MM.1S (cell line): ENCODE results near the gene SNN.

Experiments used
- DNase-seq: peaks from one replicate; pipeline ENCODE4 v3.0.0-alpha.2; 2015
- H2AFZ ChIP-seq: fragments of 300-600 bp; sonication (generic); 2 replicates; pipeline ENCODE4 v1.6.0; 2016; ENCODE audit warnings: antibody characterized with exemption, low read length
- H3F3A ChIP-seq: fragments of 300-600 bp; sonication (generic); 2 replicates; pipeline ENCODE4 v1.6.1; 2016; ENCODE audit warnings: mild to moderate bottlenecking, antibody characterized with exemption, low read length, moderate library complexity, mixed read lengths; ENCODE audit not compliant: insufficient read depth
- H3K27ac ChIP-seq: fragments of 300-600 bp; sonication (generic); 2 replicates; pipeline ENCODE4 v1.5.1; 2016; ENCODE audit warnings: mild to moderate bottlenecking, low read length
- H3K27me3 ChIP-seq: fragments of 300-600 bp; sonication (generic); replicated peaks from 2 replicates; pipeline ENCODE4 v1.6.0; 2016; ENCODE audit warnings: low read length; ENCODE audit not compliant: insufficient read depth
- H3K36me3 ChIP-seq: fragments of 300-600 bp; sonication (generic); replicated peaks from 2 replicates; pipeline ENCODE4 v1.6.1; 2016; ENCODE audit warnings: mild to moderate bottlenecking, low read length, mixed read lengths; ENCODE audit not compliant: insufficient read depth
- H3K4me1 ChIP-seq: fragments of 300-600 bp; sonication (generic); 2 replicates; pipeline ENCODE4 v1.6.1; 2016; ENCODE audit warnings: low read length, mixed read lengths
- H3K4me2 ChIP-seq: fragments of 300-600 bp; sonication (generic); 2 replicates; pipeline ENCODE4 v1.6.0; 2016; ENCODE audit warnings: low read depth, low read length
- H3K4me3 ChIP-seq: fragments of 300-600 bp; sonication (generic); 2 replicates; pipeline ENCODE4 v1.5.1; 2016; ENCODE audit warnings: low read length, mixed read lengths
- H3K79me2 ChIP-seq: fragments of 300-600 bp; sonication (generic); 2 replicates; pipeline ENCODE4 v1.6.1; 2016; ENCODE audit warnings: mixed run types, low read length, mixed read lengths
- H3K9ac ChIP-seq: fragments of 300-600 bp; sonication (generic); 2 replicates; pipeline ENCODE4 v1.6.1; 2016; ENCODE audit warnings: low read length, mixed read lengths
- H3K9me2 ChIP-seq: fragments of 300-600 bp; sonication (generic); replicated peaks from 2 replicates; pipeline ENCODE4 v1.6.1; 2016; ENCODE audit warnings: mild to moderate bottlenecking, low read length, mixed read lengths; ENCODE audit not compliant: insufficient read depth
- H3K9me3 ChIP-seq: fragments of 300-600 bp; sonication (generic); replicated peaks from 2 replicates; pipeline ENCODE4 v1.6.1; 2016; ENCODE audit warnings: mild to moderate bottlenecking, low read length, mixed read lengths; ENCODE audit not compliant: insufficient read depth
- H4K20me1 ChIP-seq: fragments of 300-600 bp; sonication (generic); 2 replicates; pipeline ENCODE4 v1.6.1; 2016; ENCODE audit warnings: mild to moderate bottlenecking, low read length, moderate library complexity, mixed read lengths; ENCODE audit not compliant: insufficient read depth
- CTCF ChIP-seq: fragments of 300-600 bp; sonication (generic); IDR thresholded peaks from 2 replicates; pipeline ENCODE4 v1.5.1; 2016; ENCODE audit warnings: antibody characterized with exemption, low read length, mixed read lengths
- EZH2 ChIP-seq: fragments of 300-600 bp; sonication (generic); optimal IDR thresholded peaks from 2 replicates; pipeline ENCODE3; 2017; ENCODE audit warnings: low read depth, mild to moderate bottlenecking, antibody characterized with exemption, low read length, mixed read lengths
- EZH2phosphoT487 ChIP-seq: fragments of 300-600 bp; sonication (generic); IDR thresholded peaks from 2 replicates; pipeline ENCODE4 v1.6.1; 2018; ENCODE audit warnings: antibody characterized with exemption, low read length

SNN gene

GRCh38 chr16:11658896-11659708 lies 9.2 kb upstream of the SNN start:
- Histone ChIP-seq H3K36me3 (no peaks in the 10 kb centered on the region), H4K20me1 (no peaks in the 10 kb centered on the region), H3F3A (no peaks in the 10 kb centered on the region), H3K27ac (no peak overlapping the region), H3K4me2 (no peak overlapping the region), H2AFZ (no peak overlapping the region), H3K4me3 (no peak overlapping the region), H3K9me3 (no peaks in the 10 kb centered on the region), H3K4me1 (no peaks in the 10 kb centered on the region), H3K79me2 (no peaks in the 10 kb centered on the region), H3K9me2 (no peaks in the 10 kb centered on the region), H3K27me3 (no peaks in the 10 kb centered on the region), H3K9ac (no peak overlapping the region)
- TF ChIP-seq CTCF (no peak), EZH2phosphoT487 (no peak)
- no peak for DNase-seq

- Histone ChIP-seq H3K4me2 (no peak overlapping the region), H3F3A (no peaks in the 10 kb centered on the region), H4K20me1 (no peaks in the 10 kb centered on the region), H3K9me3 (no peaks in the 10 kb centered on the region), H3K27ac (no peak overlapping the region), H3K9me2 (no peaks in the 10 kb centered on the region), H3K79me2 (no peaks in the 10 kb centered on the region), H3K27me3 (no peaks in the 10 kb centered on the region), H3K9ac (no peak overlapping the region), H2AFZ (no peak overlapping the region), H3K4me3 (no peak overlapping the region), H3K4me1 (no peaks in the 10 kb centered on the region), H3K36me3 (no peaks in the 10 kb centered on the region)
- no peak for TF ChIP-seq EZH2phosphoT487
- TF ChIP-seq EZH2, result no peak
- no peak for TF ChIP-seq CTCF
- no peak for DNase-seq
Observed at GRCh38 chr16:11660565-11660964, 7.7 kb upstream of the SNN start.

- Histone ChIP-seq H3K9me2 (no peaks in the 10 kb centered on the region), H3K9me3 (no peaks in the 10 kb centered on the region), H3K4me1 (no peaks in the 10 kb centered on the region), H3K4me2 (no peak overlapping the region), H4K20me1 (no peaks in the 10 kb centered on the region), H3K9ac (no peak overlapping the region), H3K4me3 (no peak overlapping the region), H3K79me2 (no peaks in the 10 kb centered on the region), H3K27ac (no peak overlapping the region), H3K36me3 (no peaks in the 10 kb centered on the region), H3F3A (no peaks in the 10 kb centered on the region), H3K27me3 (no peaks in the 10 kb centered on the region), H2AFZ (no peak overlapping the region)
- no peak for TF ChIP-seq CTCF
- TF ChIP-seq EZH2, result no peak
- no peak for TF ChIP-seq EZH2phosphoT487
- DNase-seq, result no peak
Observed at GRCh38 chr16:11662582-11662981, 5.7 kb upstream of the SNN start.
